Measurements from ENCODE around the gene ARSG. TPM values are rescaled to one million over a fixed set of nuclear protein-coding genes. Genes with fewer than 3 reads are reported as not detected.

Gene ARSG
- total and polyA plus RNA-seq, 2 experiments from 2014 or later, result 1.7 to 5.1 TPM

GRCh38 chr17:68397108-68397536 is 105.8 kb downstream of the ARSG start (continued):
- TF ChIP-seq EZH2 (IDR thresholded peaks at IDR 0.05; ENCODE audit: low read depth, unreplicated experiment) (no peak), STAT1 (IDR thresholded peaks at IDR 0.05; ENCODE audit: unreplicated experiment) (no peak), JUNB (IDR thresholded peaks at IDR 0.05; ENCODE audit: unreplicated experiment) (no peak), ZNF462 (CRISPR knock-in tag; IDR thresholded peaks at IDR 0.05) (no peak)

GRCh38 chr17:68398691-68399637 is 107.7 kb downstream of the ARSG start:
- peak overlapping the region; percentile 64; the same call in 1 of the 2 replicates for H3K27ac ChIP-seq (ENCODE audit: low read depth)
- DNase-seq (ENCODE audit: low spot score), result peak; percentile 90
- H3K79me2 ChIP-seq (replicated peaks; ENCODE audit: insufficient read depth), result no peaks in the 10 kb centered on the region
- no peaks in the 10 kb centered on the region for H3K9me2 ChIP-seq (ENCODE audit: insufficient read depth)
- Mint-ChIP-seq H3K4me3 (no peak overlapping the region), H3K4me1 (peaks cover 24% of the 10 kb centered on the region), H3K9me3 (peaks cover 6% of the 10 kb centered on the region; the same call in 1 of the 3 replicates), H3K27me3 (ENCODE audit: insufficient read depth, low read depth, poor library complexity) (peaks cover 12% of the 10 kb centered on the region), H3K27ac (no peak overlapping the region), H3K36me3 (ENCODE audit: low read depth) (peaks cover 6% of the 10 kb centered on the region; the same call in 2 of the 3 replicates)
- H2AFZ ChIP-seq, result no peak overlapping the region
- H3K36me3 ChIP-seq (ENCODE audit: insufficient read depth), result no peaks in the 10 kb centered on the region
- no peaks in the 10 kb centered on the region for H4K20me1 ChIP-seq (replicated peaks; ENCODE audit: insufficient read depth)
- H3K4me2 ChIP-seq, result no peak overlapping the region
- no peaks in the 10 kb centered on the region for H3K4me1 ChIP-seq (ENCODE audit: insufficient read depth)
- H3F3A ChIP-seq (replicated peaks; ENCODE audit: low read depth), result no peaks in the 10 kb centered on the region; the same call in 1 of the 2 replicates
- H3K4me3 ChIP-seq, result no peak overlapping the region
- no peaks in the 10 kb centered on the region for H3K27me3 ChIP-seq (ENCODE audit: insufficient read depth)
- TF ChIP-seq ZNF114 (CRISPR knock-in tag; IDR thresholded peaks at IDR 0.05) (no peak), EZH2phosphoT487 (IDR thresholded peaks at IDR 0.05; ENCODE audit: unreplicated experiment) (no peak)
- TF ChIP-seq, protein P1, sequence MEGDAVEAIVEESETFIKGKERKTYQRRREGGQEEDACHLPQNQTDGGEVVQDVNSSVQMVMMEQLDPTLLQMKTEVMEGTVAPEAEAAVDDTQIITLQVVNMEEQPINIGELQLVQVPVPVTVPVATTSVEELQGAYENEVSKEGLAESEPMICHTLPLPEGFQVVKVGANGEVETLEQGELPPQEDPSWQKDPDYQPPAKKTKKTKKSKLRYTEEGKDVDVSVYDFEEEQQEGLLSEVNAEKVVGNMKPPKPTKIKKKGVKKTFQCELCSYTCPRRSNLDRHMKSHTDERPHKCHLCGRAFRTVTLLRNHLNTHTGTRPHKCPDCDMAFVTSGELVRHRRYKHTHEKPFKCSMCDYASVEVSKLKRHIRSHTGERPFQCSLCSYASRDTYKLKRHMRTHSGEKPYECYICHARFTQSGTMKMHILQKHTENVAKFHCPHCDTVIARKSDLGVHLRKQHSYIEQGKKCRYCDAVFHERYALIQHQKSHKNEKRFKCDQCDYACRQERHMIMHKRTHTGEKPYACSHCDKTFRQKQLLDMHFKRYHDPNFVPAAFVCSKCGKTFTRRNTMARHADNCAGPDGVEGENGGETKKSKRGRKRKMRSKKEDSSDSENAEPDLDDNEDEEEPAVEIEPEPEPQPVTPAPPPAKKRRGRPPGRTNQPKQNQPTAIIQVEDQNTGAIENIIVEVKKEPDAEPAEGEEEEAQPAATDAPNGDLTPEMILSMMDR (conservative IDR thresholded peaks at IDR 0.05; ENCODE audit: low read depth in 2 of 2), result peak; percentile 79 to 86
- ATAC-seq, result peak; percentile 96
